Thyroid gland (tissue), 4 donors: ENCODE results near the gene LYPD1. TPM values are rescaled to one million over a fixed set of nuclear protein-coding genes. Genes with fewer than 3 reads are reported as not detected.
A peak's percentile ranks its signal among the peaks of the same experiment; 100 is the strongest.

Experiments
- DNase-seq, 2 donors: peaks; one replicate each; pipeline ENCODE4 v3.0.0-alpha.2; 2019
- H3K27ac ChIP-seq, 3 donors: fragments of 200-600 bp; sonication (generic); 1 replicate in 2 of 3; 2 replicates in 1 of 3; pipeline ENCODE4 v1.5.1; 2016 to 2019; ENCODE audit warnings: mild to moderate bottlenecking in 1 of 3, moderate library complexity in 1 of 3
- H3K27me3 ChIP-seq: fragments of 200-600 bp; sonication (generic); one replicate; pipeline ENCODE4 v1.5.1; 2019
- H3K36me3 ChIP-seq, 2 donors: fragments of 200-600 bp; sonication (generic); one replicate each; pipeline ENCODE4 v1.5.1; 2016 to 2019
- H3K4me1 ChIP-seq, 2 donors: fragments of 200-600 bp; sonication (generic); one replicate each; pipeline ENCODE4 v1.5.1; 2017 to 2019
- H3K4me3 ChIP-seq, 3 donors: fragments of 200-600 bp; sonication (generic); replicated peaks in 1 of 3; 1 replicate in 2 of 3; 2 replicates in 1 of 3; pipeline ENCODE4 v1.5.1; 2016; ENCODE audit warnings: mild to moderate bottlenecking in 1 of 3
- H3K9me3 ChIP-seq: fragments of 200-600 bp; sonication (generic); one replicate; pipeline ENCODE4 v1.5.1; 2017
- POLR2A ChIP-seq, 2 donors: fragments of 450-650 bp; IDR thresholded peaks; one replicate each; pipeline ENCODE4 v1.6.1; 2017; ENCODE audit warnings: antibody characterized with exemption in 2 of 2, mild to moderate bottlenecking in 2 of 2, moderate library complexity in 1 of 2
- WGBS, 2 donors: methylation state at CpG; one replicate each; pipeline ENCODE4 v1.1.5; 2017; 5-methylcytosine and 5-hydroxymethylcytosine counted together
- intact Hi-C: fragments of 100-400 bp; cut with DNase I; formaldehyde crosslinking; loops from one replicate; pipeline ENCODE4 v1.15.1; 2023
- total RNA-seq, 4 donors: library from RNA; depleted of rRNA; stranded (reverse); fragments of >200 nt; gene quantifications; one replicate each; pipeline ENCODE4 v1.2.3, GENCODE V29; 2016
- TF ChIP-seq, protein P1 (sequence below), 6 experiments: fragments of 200-600 bp in 3 of 6; fragments of 450-650 bp in 3 of 6; sonication (generic) in 3 of 6; IDR thresholded peaks; one replicate each; pipeline ENCODE4 v1.5.1; 2016 to 2019; ENCODE audit warnings: antibody characterized with exemption in 6 of 6, mild to moderate bottlenecking in 2 of 6, inconsistent platforms in 1 of 6, moderate library complexity in 1 of 6

Gene LYPD1, protein sequence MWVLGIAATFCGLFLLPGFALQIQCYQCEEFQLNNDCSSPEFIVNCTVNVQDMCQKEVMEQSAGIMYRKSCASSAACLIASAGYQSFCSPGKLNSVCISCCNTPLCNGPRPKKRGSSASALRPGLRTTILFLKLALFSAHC
- 1 to 10 TPM in 1 of 4 donors, under 1 TPM in 2, not detected in 1; 0.45 to 1.9 (median 0.93) TPM for total RNA-seq

DNA sequence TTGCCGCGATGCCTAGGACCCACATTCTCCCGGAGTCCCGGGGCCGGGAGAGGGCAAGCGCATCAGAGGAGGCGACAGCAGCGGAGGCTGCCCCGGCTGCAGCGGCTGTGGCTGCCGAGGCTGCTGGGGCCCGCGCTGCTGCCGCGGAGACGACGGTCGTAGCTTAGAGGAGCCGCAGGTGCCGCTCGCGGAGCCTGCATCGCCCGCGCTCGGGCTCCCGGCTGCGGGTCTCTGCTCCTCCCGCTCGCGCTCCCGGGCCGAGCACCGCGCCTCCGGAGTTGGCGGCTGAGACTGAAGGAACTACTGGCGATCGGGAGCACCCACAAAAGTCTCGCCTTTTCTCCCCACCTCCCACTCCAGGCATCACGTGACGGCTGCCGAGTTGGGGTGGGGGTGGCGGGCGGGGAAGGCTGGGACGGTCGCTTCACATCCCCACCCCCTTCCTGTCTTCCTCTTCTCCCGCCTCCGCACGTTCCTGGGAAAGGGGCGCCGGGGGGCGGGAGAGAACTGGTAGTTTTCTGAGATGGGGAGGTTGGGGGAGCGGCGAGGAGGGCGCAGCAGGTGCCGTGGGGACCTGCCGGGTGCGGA is at the start of gene LYPD1:
Gene LYPD1, minus strand, starts transcription at position 298 of the 588 bp plus-strand sequence. Its CDS starts 273 bp downstream, at position 25.
- Histone ChIP-seq H3K36me3 (no peaks in the 10 kb centered on the region), H3K27ac (no peak within 1 kb of the TSS), H3K27me3 (peaks cover 11% of the 10 kb centered on the region), H3K9me3 (no peaks in the 10 kb centered on the region), H3K4me3 (peak within 1 kb of the TSS in 2 of 3 donors; percentile 23 to 31), H3K4me1 (peaks cover 19 to 31% of the 10 kb centered on the region in 2 donors)
- peak in 1 of 2 donors; percentile 5 for DNase-seq
- intact Hi-C loops = no loop called here
- 2 to 6% methylated on average over 39 to 44 of the region's 59 CpGs for WGBS, 2 donors
- TF ChIP-seq POLR2A (IDR thresholded peaks at IDR 0.05) = no peak
- TF ChIP-seq, protein P1, sequence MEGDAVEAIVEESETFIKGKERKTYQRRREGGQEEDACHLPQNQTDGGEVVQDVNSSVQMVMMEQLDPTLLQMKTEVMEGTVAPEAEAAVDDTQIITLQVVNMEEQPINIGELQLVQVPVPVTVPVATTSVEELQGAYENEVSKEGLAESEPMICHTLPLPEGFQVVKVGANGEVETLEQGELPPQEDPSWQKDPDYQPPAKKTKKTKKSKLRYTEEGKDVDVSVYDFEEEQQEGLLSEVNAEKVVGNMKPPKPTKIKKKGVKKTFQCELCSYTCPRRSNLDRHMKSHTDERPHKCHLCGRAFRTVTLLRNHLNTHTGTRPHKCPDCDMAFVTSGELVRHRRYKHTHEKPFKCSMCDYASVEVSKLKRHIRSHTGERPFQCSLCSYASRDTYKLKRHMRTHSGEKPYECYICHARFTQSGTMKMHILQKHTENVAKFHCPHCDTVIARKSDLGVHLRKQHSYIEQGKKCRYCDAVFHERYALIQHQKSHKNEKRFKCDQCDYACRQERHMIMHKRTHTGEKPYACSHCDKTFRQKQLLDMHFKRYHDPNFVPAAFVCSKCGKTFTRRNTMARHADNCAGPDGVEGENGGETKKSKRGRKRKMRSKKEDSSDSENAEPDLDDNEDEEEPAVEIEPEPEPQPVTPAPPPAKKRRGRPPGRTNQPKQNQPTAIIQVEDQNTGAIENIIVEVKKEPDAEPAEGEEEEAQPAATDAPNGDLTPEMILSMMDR (IDR thresholded peaks at IDR 0.05) = no peak

DNA sequence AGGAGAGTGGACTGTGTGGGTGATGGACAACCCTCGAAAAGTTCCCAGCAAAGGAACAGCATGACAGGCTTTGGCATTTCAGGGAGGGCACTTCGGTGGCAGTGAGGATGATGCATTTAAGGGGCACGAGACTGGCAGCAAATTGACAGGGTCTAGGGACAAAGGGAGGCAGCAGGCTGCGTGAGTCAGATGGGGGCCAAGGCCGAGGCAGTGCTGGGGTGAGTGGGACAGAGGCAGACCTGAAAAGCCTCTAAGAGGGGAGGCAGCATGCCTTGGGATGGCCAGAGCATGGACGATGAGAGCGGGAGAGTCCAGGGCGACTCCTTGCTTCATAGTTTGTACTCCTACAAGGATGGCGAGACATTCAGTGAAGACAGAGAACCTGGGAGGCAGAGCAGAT is 49.5 kb upstream of the LYPD1 start:
- Histone ChIP-seq H3K4me3 (no peak overlapping the region), H3K4me1 (no peaks in the 10 kb centered on the region), H3K27me3 (no peaks in the 10 kb centered on the region), H3K9me3 (no peaks in the 10 kb centered on the region), H3K36me3 (no peaks in the 10 kb centered on the region), H3K27ac (no peak overlapping the region)
- intact Hi-C loops = no loop called here
- TF ChIP-seq, protein P1 (IDR thresholded peaks at IDR 0.05) = no peak
- no peak for TF ChIP-seq POLR2A (IDR thresholded peaks at IDR 0.05)
- DNase-seq = no peak
- 89 to 93% methylated on average over 9 of the region's 9 CpGs for WGBS, 2 donors

DNA sequence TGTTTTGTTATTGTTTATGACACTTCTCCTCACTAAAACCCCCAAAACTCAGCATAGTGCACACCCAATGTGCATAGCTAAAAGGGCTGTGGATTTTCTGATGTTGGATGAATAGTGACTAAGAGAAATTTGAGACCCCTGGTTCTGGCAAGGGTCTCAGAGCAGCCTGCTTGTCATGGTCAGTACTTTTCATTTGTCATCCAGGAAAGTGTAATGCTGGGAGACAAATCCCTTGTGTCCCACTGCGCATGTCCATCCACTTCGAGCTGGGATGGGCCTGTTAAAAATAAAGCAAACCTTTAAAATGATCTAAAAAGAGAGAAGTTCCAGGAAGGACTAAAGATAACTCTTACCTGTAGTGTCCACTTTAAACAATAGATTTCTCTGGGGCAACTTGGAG is 46.9 kb upstream of the LYPD1 start:
- Histone ChIP-seq H3K36me3 (no peaks in the 10 kb centered on the region), H3K4me1 (no peaks in the 10 kb centered on the region), H3K9me3 (no peaks in the 10 kb centered on the region), H3K4me3 (no peak overlapping the region), H3K27me3 (no peaks in the 10 kb centered on the region), H3K27ac (no peak overlapping the region)
- no peak for DNase-seq
- TF ChIP-seq POLR2A (IDR thresholded peaks at IDR 0.05) = no peak
- TF ChIP-seq, protein P1 (IDR thresholded peaks at IDR 0.05) = no peak
- WGBS, 2 donors = 70 to 76% methylated on average over 2 of the region's 2 CpGs
- intact Hi-C loops = no loop called here

DNA sequence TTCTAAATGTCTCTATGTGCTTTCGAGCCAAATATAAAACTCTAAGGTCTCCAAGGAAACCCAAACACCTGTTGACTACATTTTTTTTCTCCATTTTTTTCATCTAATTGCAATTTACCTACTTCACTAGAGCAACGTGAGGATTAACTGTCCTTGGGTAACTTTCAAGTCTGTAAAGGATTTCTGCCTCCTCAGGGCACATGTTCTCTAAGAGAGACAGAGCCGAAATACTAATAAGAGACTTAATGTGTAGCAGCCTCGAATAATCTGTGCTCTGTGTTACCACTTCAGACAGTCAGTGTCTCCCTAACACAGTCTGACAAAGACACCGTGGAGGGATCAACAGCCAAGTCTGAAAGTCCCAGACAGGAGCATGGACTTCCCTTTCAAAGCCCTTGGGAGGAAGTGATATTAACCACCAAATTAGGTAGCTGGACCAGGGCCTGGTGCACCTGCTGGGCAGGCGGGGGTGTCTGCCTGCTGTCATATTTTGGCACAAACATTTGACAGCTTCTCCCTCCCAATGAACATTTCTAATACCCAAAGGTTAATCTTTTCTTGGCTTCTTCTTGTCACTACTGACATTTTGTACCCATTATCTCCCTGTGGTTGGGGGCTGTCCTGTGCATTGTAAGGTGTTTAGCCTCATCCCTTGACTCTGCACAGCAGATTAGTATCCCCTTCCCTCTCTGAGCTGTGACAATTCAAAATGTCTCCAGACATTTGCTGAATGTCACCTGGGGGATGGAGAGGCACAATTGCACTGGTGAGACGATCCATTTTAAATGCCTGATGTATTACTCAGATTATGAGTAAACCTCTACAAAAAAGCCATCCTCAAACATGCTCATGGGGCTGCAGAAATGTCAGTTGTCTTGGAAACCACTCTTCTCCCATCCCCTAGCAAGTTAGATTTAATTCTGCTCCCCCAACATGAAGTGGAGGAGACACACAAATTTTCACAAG is 45.7 kb upstream of the LYPD1 start:
- 66 to 79% methylated on average over 7 of the region's 7 CpGs for WGBS, 2 donors
- no peak overlapping the region for H3K4me3 ChIP-seq
- H3K27ac ChIP-seq = no peak overlapping the region
- DNase-seq = no peak
- H3K27me3 ChIP-seq = no peaks in the 10 kb centered on the region
- H3K9me3 ChIP-seq = no peaks in the 10 kb centered on the region
- no peak for TF ChIP-seq POLR2A (IDR thresholded peaks at IDR 0.05)
- TF ChIP-seq, protein P1 (IDR thresholded peaks at IDR 0.05) = no peak
- H3K4me1 ChIP-seq = no peaks in the 10 kb centered on the region
- intact Hi-C loops = no loop called here
- H3K36me3 ChIP-seq = no peaks in the 10 kb centered on the region
